ENCODE measurements around the gene ITPKB. TPM values are rescaled to one million over a fixed set of nuclear protein-coding genes. Genes with fewer than 3 reads are reported as not detected.

ITPKB gene
- total RNA-seq, 4 donors from 2014 or later, result 22.2 to 68.6 (median 31.5) TPM

- no peak for ATAC-seq (ENCODE audit: low FRiP score)
- DNase-seq (ENCODE audit: low spot score), result no peak
- no peak for TF ChIP-seq CTCF (IDR thresholded peaks at IDR 0.05)
Measured at GRCh38 chr1:226698659-226699058, 40.4 kb downstream of the ITPKB start.

- no peak for DNase-seq (ENCODE audit: low spot score)
- ATAC-seq (ENCODE audit: low FRiP score), result no peak
- TF ChIP-seq CTCF (IDR thresholded peaks at IDR 0.05), result no peak
Measured at GRCh38 chr1:226697929-226698544, 41.0 kb downstream of the ITPKB start.

- TF ChIP-seq CTCF (IDR thresholded peaks at IDR 0.05), result no peak
- DNase-seq (ENCODE audit: low spot score), result no peak
- peak; percentile 77 for ATAC-seq (ENCODE audit: low FRiP score)
Measured at GRCh38 chr1:226697151-226697928, 41.7 kb downstream of the ITPKB start.

GRCh38 chr1:226696547-226696946 lies 42.5 kb downstream of the ITPKB start:
- TF ChIP-seq CTCF (IDR thresholded peaks at IDR 0.05), result no peak
- ATAC-seq (ENCODE audit: low FRiP score) (no peak), DNase-seq (ENCODE audit: low spot score) (no peak)

- ATAC-seq (ENCODE audit: low FRiP score) (no peak), DNase-seq (ENCODE audit: low spot score) (no peak)
- no peak for TF ChIP-seq CTCF (IDR thresholded peaks at IDR 0.05)
Measured at GRCh38 chr1:226695335-226695900, 43.7 kb downstream of the ITPKB start.

- TF ChIP-seq CTCF (IDR thresholded peaks at IDR 0.05), result no peak
- no peak for ATAC-seq (ENCODE audit: low FRiP score)
Measured at GRCh38 chr1:226692823-226693222, 46.3 kb downstream of the ITPKB start.

More at GRCh38 chr1:226692823-226693222, 46.3 kb downstream of the ITPKB start:
- no peak for DNase-seq (ENCODE audit: low spot score)
